Neural progenitor cell (in vitro differentiated cells): Measurements from ENCODE around the gene SCGB1D2. TPM values are rescaled to one million over a fixed set of nuclear protein-coding genes. Genes with fewer than 3 reads are reported as not detected.

Experiments
- DNase-seq: peaks from one replicate; pipeline ENCODE4 v3.0.0-alpha.2; 2016; ENCODE audit warnings: low spot score
- H2AFZ ChIP-seq: fragments of 200-600 bp; sonication (generic); replicated peaks from 2 replicates; pipeline ENCODE4 v1.6.1; 2016; ENCODE audit warnings: antibody characterized with exemption
- H3F3A ChIP-seq: fragments of 200-600 bp; sonication (generic); 2 replicates; pipeline ENCODE4 v1.6.1; 2016; ENCODE audit warnings: antibody characterized with exemption, low read depth
- H3K27ac ChIP-seq: fragments of 200-600 bp; sonication (generic); 2 replicates; pipeline ENCODE4 v1.5.1; 2016; ENCODE audit warnings: mild to moderate bottlenecking
- H3K27me3 ChIP-seq: fragments of 200-600 bp; sonication (generic); 2 replicates; pipeline ENCODE4 v1.6.1; 2016; ENCODE audit warnings: mild to moderate bottlenecking, moderate library complexity
- H3K36me3 ChIP-seq: fragments of 200-600 bp; sonication (generic); 2 replicates; pipeline ENCODE4 v1.5.1; 2016
- H3K4me1 ChIP-seq: fragments of 200-600 bp; sonication (generic); 2 replicates; pipeline ENCODE4 v1.6.1; 2016; ENCODE audit warnings: mixed run types
- H3K4me2 ChIP-seq: fragments of 200-600 bp; sonication (generic); 2 replicates; pipeline ENCODE4 v1.6.1; 2016
- H3K4me3 ChIP-seq: fragments of 200-600 bp; sonication (generic); 2 replicates; pipeline ENCODE4 v1.5.1; 2016
- H3K79me2 ChIP-seq: fragments of 200-600 bp; sonication (generic); 2 replicates; pipeline ENCODE4 v1.6.1; 2016; ENCODE audit warnings: low read depth
- H3K9ac ChIP-seq: fragments of 200-600 bp; sonication (generic); 2 replicates; pipeline ENCODE4 v1.6.1; 2016
- H3K9me3 ChIP-seq: fragments of 200-600 bp; sonication (generic); 2 replicates; pipeline ENCODE4 v1.5.1; 2016; ENCODE audit warnings: low read depth
- H4K20me1 ChIP-seq: fragments of 200-600 bp; sonication (generic); 2 replicates; pipeline ENCODE4 v1.6.1; 2016; ENCODE audit warnings: low read depth
- H3K27ac Mint-ChIP-seq: 3 replicates; pipeline ENCODE4 v1.8.0; 2021; ENCODE audit warnings: mixed read lengths
- H3K27me3 Mint-ChIP-seq: 2 replicates; pipeline ENCODE4 v1.8.0; 2022; ENCODE audit warnings: low read depth, mild to moderate bottlenecking, inconsistent platforms, moderate library complexity, mixed read lengths; ENCODE audit not compliant: insufficient read depth
- H3K36me3 Mint-ChIP-seq: 3 replicates; pipeline ENCODE4 v1.8.0; 2021; ENCODE audit warnings: mixed read lengths
- H3K4me1 Mint-ChIP-seq: 3 replicates; pipeline ENCODE4 v1.8.0; 2021; ENCODE audit warnings: mixed read lengths
- H3K4me3 Mint-ChIP-seq: 3 replicates; pipeline ENCODE4 v1.8.0; 2021; ENCODE audit warnings: mild to moderate bottlenecking, moderate library complexity, mixed read lengths
- H3K9me3 Mint-ChIP-seq: 3 replicates; pipeline ENCODE4 v1.8.0; 2020; ENCODE audit warnings: mixed read lengths
- CTCF ChIP-seq: fragments of 200-600 bp; sonication (generic); IDR thresholded peaks from 2 replicates; pipeline ENCODE4 v1.5.1; 2017; ENCODE audit warnings: antibody characterized with exemption, mild to moderate bottlenecking
- EZH2 ChIP-seq: fragments of 200-600 bp; sonication (generic); IDR thresholded peaks from 2 replicates; pipeline ENCODE4 v1.6.1; 2017; ENCODE audit warnings: antibody characterized with exemption, mild to moderate bottlenecking, moderate library complexity
- EZH2phosphoT487 ChIP-seq: fragments of 200-600 bp; sonication (generic); IDR thresholded peaks from 2 replicates; pipeline ENCODE4 v1.6.1; 2017; ENCODE audit warnings: antibody characterized with exemption
- total RNA-seq: library from RNA; depleted of rRNA; stranded (reverse); fragments of >200 nt; gene quantifications from 2 replicates; pipeline ENCODE4 v1.2.3, GENCODE V29; 2015; ENCODE audit warnings: low replicate concordance

Gene SCGB1D2
- total RNA-seq, 1 donor from 2014 or later, result not detected

GRCh38 chr11:62273284-62273683, 31.2 kb downstream of the SCGB1D2 start:
- TF ChIP-seq EZH2, result no peak
- no peaks in the 10 kb centered on the region for H3K79me2 ChIP-seq
- no peak for DNase-seq
- H3K36me3 Mint-ChIP-seq, result no peaks in the 10 kb centered on the region
- H3K4me3 Mint-ChIP-seq, result no peak overlapping the region
- H3K27ac Mint-ChIP-seq, result no peak overlapping the region
- peaks cover 5% of the 10 kb centered on the region for H3K9me3 Mint-ChIP-seq
- no peak overlapping the region for H3K4me2 ChIP-seq
- peaks cover 3% of the 10 kb centered on the region for H3K27me3 Mint-ChIP-seq
- H3K9me3 ChIP-seq, result no peaks in the 10 kb centered on the region
- H3K27me3 ChIP-seq, result no peaks in the 10 kb centered on the region
- H4K20me1 ChIP-seq, result no peaks in the 10 kb centered on the region
- no peaks in the 10 kb centered on the region for H3K4me1 ChIP-seq
- no peak overlapping the region for H3K27ac ChIP-seq
- no peaks in the 10 kb centered on the region for H3K4me1 Mint-ChIP-seq
- no peak overlapping the region for H2AFZ ChIP-seq
- no peak overlapping the region for H3K9ac ChIP-seq
- no peak overlapping the region for H3K4me3 ChIP-seq
- H3F3A ChIP-seq, result no peaks in the 10 kb centered on the region
- no peaks in the 10 kb centered on the region for H3K36me3 ChIP-seq

- Mint-ChIP-seq H3K4me3 (no peak overlapping the region), H3K4me1 (no peaks in the 10 kb centered on the region), H3K27ac (no peak overlapping the region), H3K9me3 (peaks cover 5% of the 10 kb centered on the region), H3K36me3 (no peaks in the 10 kb centered on the region), H3K27me3 (peaks cover 3% of the 10 kb centered on the region)
- H2AFZ ChIP-seq, result no peak overlapping the region
- H3K4me1 ChIP-seq, result no peaks in the 10 kb centered on the region
- H3K36me3 ChIP-seq, result no peaks in the 10 kb centered on the region
- no peaks in the 10 kb centered on the region for H3K27me3 ChIP-seq
- TF ChIP-seq EZH2 (no peak), CTCF (no peak), EZH2phosphoT487 (no peak)
- no peak overlapping the region for H3K4me2 ChIP-seq
- H3K79me2 ChIP-seq, result no peaks in the 10 kb centered on the region
- H3K9me3 ChIP-seq, result no peaks in the 10 kb centered on the region
- no peak overlapping the region for H3K27ac ChIP-seq
- no peaks in the 10 kb centered on the region for H3F3A ChIP-seq
- no peaks in the 10 kb centered on the region for H4K20me1 ChIP-seq
- no peak overlapping the region for H3K9ac ChIP-seq
- DNase-seq, result no peak
- no peak overlapping the region for H3K4me3 ChIP-seq
These were observed 31.8 kb downstream of the SCGB1D2 start for GRCh38 chr11:62273789-62274275.

- Mint-ChIP-seq H3K4me3 (no peak overlapping the region), H3K27ac (no peak overlapping the region), H3K27me3 (peaks cover 3% of the 10 kb centered on the region), H3K9me3 (peaks cover 14% of the 10 kb centered on the region), H3K36me3 (peaks cover 2% of the 10 kb centered on the region), H3K4me1 (no peaks in the 10 kb centered on the region)
- Histone ChIP-seq H3K27ac (no peak overlapping the region), H3K9ac (no peak overlapping the region), H3K4me3 (no peak overlapping the region), H2AFZ (no peak overlapping the region), H4K20me1 (no peaks in the 10 kb centered on the region), H3K4me2 (no peak overlapping the region), H3F3A (no peaks in the 10 kb centered on the region), H3K36me3 (no peaks in the 10 kb centered on the region), H3K79me2 (no peaks in the 10 kb centered on the region), H3K9me3 (peaks cover 15% of the 10 kb centered on the region), H3K4me1 (no peaks in the 10 kb centered on the region), H3K27me3 (no peaks in the 10 kb centered on the region)
- no peak for DNase-seq
- TF ChIP-seq EZH2phosphoT487, result no peak
- no peak for TF ChIP-seq EZH2
- TF ChIP-seq CTCF, result no peak
These were observed 38.4 kb downstream of the SCGB1D2 start for GRCh38 chr11:62280452-62280851.

Other genes with a start within 250 kb of the SCGB1D2 start
- gene INCENP, start 118.2 kb upstream of the SCGB1D2 start, total RNA-seq, result 73.9 and 135 TPM in 2 replicates
- gene SCGB1D1, start 52.0 kb upstream of the SCGB1D2 start, total RNA-seq, result not detected in 2 replicates
- gene SCGB2A1, start 33.6 kb upstream of the SCGB1D2 start, total RNA-seq, result not detected in 2 replicates
- gene SCGB2A2, start 27.9 kb downstream of the SCGB1D2 start, total RNA-seq, result not detected in 2 replicates
- not detected in 2 replicates for gene SCGB1D4, start 56.8 kb downstream of the SCGB1D2 start, total RNA-seq
- 44.5 and 56.8 TPM in 2 replicates for gene ASRGL1, start 95.2 kb downstream of the SCGB1D2 start, total RNA-seq
- gene SCGB1A1, start 176.8 kb downstream of the SCGB1D2 start, total RNA-seq, result not detected in 2 replicates